ENCODE measurements around the gene SLC7A8.
A peak's percentile ranks its signal among the peaks of the same experiment; 100 is the strongest.

The SLC7A8 gene

GRCh38 chr14:23130871-23131270, 52.6 kb downstream of the SLC7A8 start:
- DNase-seq (ENCODE audit: low read depth in 2 of 2) = no peak

GRCh38 chr14:23129759-23130316, 53.6 kb downstream of the SLC7A8 start:
- no peak for DNase-seq (ENCODE audit: low read depth in 2 of 2)

- no peak for DNase-seq (ENCODE audit: low read depth in 2 of 2)
Observed at GRCh38 chr14:23128969-23129758, 54.3 kb downstream of the SLC7A8 start.

GRCh38 chr14:23127861-23128260, 55.6 kb downstream of the SLC7A8 start:
- DNase-seq (ENCODE audit: low read depth in 2 of 2) = no peak

- DNase-seq (ENCODE audit: low read depth in 2 of 2) = no peak
Observed at GRCh38 chr14:23126548-23127278, 56.7 kb downstream of the SLC7A8 start.

- DNase-seq (ENCODE audit: low read depth in 2 of 2) = no peak
Observed at GRCh38 chr14:23125933-23126524, 57.4 kb downstream of the SLC7A8 start.

- no peak for DNase-seq (ENCODE audit: low read depth in 2 of 2)
Observed at GRCh38 chr14:23125011-23125410, 58.4 kb downstream of the SLC7A8 start.

- DNase-seq (ENCODE audit: low read depth in 2 of 2) = no peak
Observed at GRCh38 chr14:23124337-23124954, 59.0 kb downstream of the SLC7A8 start.

GRCh38 chr14:23123419-23123818, 60.0 kb downstream of the SLC7A8 start:
- DNase-seq (ENCODE audit: low read depth in 2 of 2) = no peak

GRCh38 chr14:23122086-23122485, 61.4 kb downstream of the SLC7A8 start:
- no peak for DNase-seq (ENCODE audit: low read depth in 2 of 2)

GRCh38 chr14:23121361-23121771, 62.1 kb downstream of the SLC7A8 start:
- DNase-seq (ENCODE audit: low read depth in 2 of 2) = no peak

GRCh38 chr14:23120541-23121251, 62.8 kb downstream of the SLC7A8 start:
- peak; percentile 66 to 69 for DNase-seq (ENCODE audit: low read depth in 2 of 2)

- DNase-seq (ENCODE audit: low read depth in 2 of 2) = no peak
Observed at GRCh38 chr14:23119363-23120327, 63.8 kb downstream of the SLC7A8 start.

- DNase-seq (ENCODE audit: low read depth in 2 of 2) = no peak
Observed at GRCh38 chr14:23118506-23119362, 64.7 kb downstream of the SLC7A8 start, which contains the start of gene CEBPE. TSS of gene CEBPE (minus strand) at chr14:23119255. CDS start at chr14:23119091, 164 bp downstream.

GRCh38 chr14:23117371-23118020, 66.0 kb downstream of the SLC7A8 start:
- no peak for DNase-seq (ENCODE audit: low read depth in 2 of 2)

- DNase-seq (ENCODE audit: low read depth in 2 of 2) = no peak
Observed at GRCh38 chr14:23115918-23116317, 67.5 kb downstream of the SLC7A8 start.

- no peak for DNase-seq (ENCODE audit: low read depth in 2 of 2)
Observed at GRCh38 chr14:23115039-23115731, 68.3 kb downstream of the SLC7A8 start.

GRCh38 chr14:23114669-23115038, 68.8 kb downstream of the SLC7A8 start:
- DNase-seq (ENCODE audit: low read depth in 2 of 2) = no peak
